Measurements from ENCODE around the gene SMO. TPM values are rescaled to one million over a fixed set of nuclear protein-coding genes. Genes with fewer than 3 reads are reported as not detected.

SMO gene
- total RNA-seq, 1 experiment from 2014 or later = 12.8 TPM

GRCh38 chr7:129202058-129202777, 13.8 kb downstream of the SMO start:
- H3K79me2 ChIP-seq (ENCODE audit: insufficient read depth, low read length) = no peaks in the 10 kb centered on the region
- ChIA-PET RAD21 (ENCODE audit: low non-redundant PET in 1 of 2, low total read pairs in 2 of 2, uncharacterized antibody in 2 of 2, unreplicated experiment in 2 of 2) (no interaction called here), POLR2A (no interaction called here), CTCF (no interaction called here)
- no peak overlapping the region for H2AFZ ChIP-seq (ENCODE audit: low read depth, low read length, poor library complexity, severe bottlenecking)
- no peaks in the 10 kb centered on the region for H3K27me3 ChIP-seq (ENCODE audit: insufficient read depth, low read length)
- H3K9ac ChIP-seq (ENCODE audit: low read length) = no peak overlapping the region
- no peaks in the 10 kb centered on the region; the same call in 1 of the 2 replicates for H3K9me2 ChIP-seq (ENCODE audit: insufficient read depth)
- H3K4me1 ChIP-seq (ENCODE audit: control insufficient read depth in 1 of 2, insufficient read depth in 2 of 2, low read length in 2 of 2) = no peaks in the 10 kb centered on the region
- no peak overlapping the region for H3K4me2 ChIP-seq (ENCODE audit: low read length)
- BruUV-seq (replicated peaks) = no TSS peak
- H3K4me3 ChIP-seq (replicated peaks in 1 of 2; ENCODE audit: low read depth in 1 of 2, low read length in 2 of 2) = no peak overlapping the region
- no peak for TF ChIP-seq FOSL1 (IDR thresholded peaks at IDR 0.05; ENCODE audit: low read depth)
- no peak for TF ChIP-seq TCF7L2 (IDR thresholded peaks at IDR 0.05; ENCODE audit: borderline replicate concordance, extremely low read depth, insufficient read depth, insufficient read length)
- TF ChIP-seq JUND (IDR thresholded peaks at IDR 0.05) = no peak
- no peak for TF ChIP-seq MAX (IDR thresholded peaks at IDR 0.05)
- no peak for TF ChIP-seq CEBPB (IDR thresholded peaks at IDR 0.05; ENCODE audit: low read depth)
- no peak for TF ChIP-seq ZNF274 (IDR thresholded peaks at IDR 0.05; ENCODE audit: low read depth, low read length)
- no peak for DNase-seq (ENCODE audit: low read depth, low spot score)
- ATAC-seq = no peak
- H3K9me3 ChIP-seq (ENCODE audit: control insufficient read depth in 1 of 2, insufficient read depth in 1 of 2, low read depth in 1 of 2, low read length in 2 of 2) = no peaks in the 10 kb centered on the region
- H3K36me3 ChIP-seq (ENCODE audit: control insufficient read depth in 1 of 2, insufficient read depth in 2 of 2, low read length in 2 of 2) = no peaks in the 10 kb centered on the region
- intact Hi-C loops (cut with micrococcal nuclease) = no loop called here
- H3K27ac ChIP-seq (ENCODE audit: low read depth, low read length) = no peak overlapping the region
- H4K20me1 ChIP-seq (ENCODE audit: insufficient read depth) = no peaks in the 10 kb centered on the region

- RAD21 ChIA-PET (ENCODE audit: low non-redundant PET in 1 of 2, low total read pairs in 2 of 2, uncharacterized antibody in 2 of 2, unreplicated experiment in 2 of 2) = no interaction called here
- BruUV-seq (replicated peaks) = no TSS peak
- Histone ChIP-seq H3K4me3 (replicated peaks in 1 of 2; ENCODE audit: low read depth in 1 of 2, low read length in 2 of 2) (no peak overlapping the region), H4K20me1 (ENCODE audit: insufficient read depth) (no peaks in the 10 kb centered on the region), H3K9me2 (ENCODE audit: insufficient read depth) (no peaks in the 10 kb centered on the region; the same call in 1 of the 2 replicates), H3K27me3 (ENCODE audit: insufficient read depth, low read length) (no peaks in the 10 kb centered on the region), H2AFZ (ENCODE audit: low read depth, low read length, poor library complexity, severe bottlenecking) (no peak overlapping the region), H3K4me1 (ENCODE audit: control insufficient read depth in 1 of 2, insufficient read depth in 2 of 2, low read length in 2 of 2) (no peaks in the 10 kb centered on the region), H3K9me3 (ENCODE audit: control insufficient read depth in 1 of 2, insufficient read depth in 1 of 2, low read depth in 1 of 2, low read length in 2 of 2) (no peaks in the 10 kb centered on the region), H3K9ac (ENCODE audit: low read length) (no peak overlapping the region), H3K79me2 (ENCODE audit: insufficient read depth, low read length) (no peaks in the 10 kb centered on the region), H3K36me3 (ENCODE audit: control insufficient read depth in 1 of 2, insufficient read depth in 2 of 2, low read length in 2 of 2) (no peaks in the 10 kb centered on the region), H3K27ac (ENCODE audit: low read depth, low read length) (no peak overlapping the region), H3K4me2 (ENCODE audit: low read length) (no peak overlapping the region)
- ATAC-seq (no peak), DNase-seq (ENCODE audit: low read depth, low spot score) (no peak)
- intact Hi-C loops (cut with micrococcal nuclease) = no loop called here
- POLR2A ChIA-PET = no interaction called here
- CTCF ChIA-PET = no interaction called here
- TF ChIP-seq FOSL1 (IDR thresholded peaks at IDR 0.05; ENCODE audit: low read depth) (no peak), EZH2phosphoT487 (IDR thresholded peaks at IDR 0.05; ENCODE audit: borderline replicate concordance) (no peak), TCF7L2 (IDR thresholded peaks at IDR 0.05; ENCODE audit: borderline replicate concordance, extremely low read depth, insufficient read depth, insufficient read length) (no peak), SRF (IDR thresholded peaks at IDR 0.05; ENCODE audit: low read depth) (no peak), RAD21 (IDR thresholded peaks at IDR 0.05; ENCODE audit: low read depth) (no peak), EZH2 (IDR thresholded peaks at IDR 0.05) (no peak), REST (IDR thresholded peaks at IDR 0.05; ENCODE audit: low read depth) (no peak), EGR1 (IDR thresholded peaks at IDR 0.05; ENCODE audit: low read depth) (no peak), SP1 (IDR thresholded peaks at IDR 0.05; ENCODE audit: low read depth) (no peak), ZNF274 (IDR thresholded peaks at IDR 0.05; ENCODE audit: low read depth, low read length) (no peak), CEBPB (IDR thresholded peaks at IDR 0.05; ENCODE audit: low read depth) (no peak), ZFX (IDR thresholded peaks at IDR 0.05) (no peak), ATF3 (IDR thresholded peaks at IDR 0.05) (no peak), POLR2AphosphoS5 (IDR thresholded peaks at IDR 0.05; ENCODE audit: low read depth, low read length) (no peak), YY1 (IDR thresholded peaks at IDR 0.05; ENCODE audit: extremely low read depth, insufficient replicate concordance, low read depth, low read length) (no peak)
Observed at GRCh38 chr7:129203050-129203741, 14.8 kb downstream of the SMO start.
